Neural cell (in vitro differentiated cells): ENCODE measurements around the gene SLC12A5.

Experiments
- EZH2 ChIP-seq: fragments of 200-600, 300-800 bp; shearing (Covaris generic), sonication (generic); IDR thresholded peaks from 2 replicates; pipeline ENCODE4 v1.6.1; 2014; ENCODE audit warnings: antibody characterized with exemption, low read length, borderline replicate concordance, mild to moderate bottlenecking; ENCODE audit not compliant: insufficient read depth, poor library complexity, severe bottlenecking
- MXI1 ChIP-seq: fragments of 450-650 bp; conservative IDR thresholded peaks from 2 replicates; pipeline ENCODE4 v1.6.1; 2014; ENCODE audit warnings: antibody characterized with exemption, mild to moderate bottlenecking; ENCODE audit not compliant: poor library complexity, severe bottlenecking
- POLR2AphosphoS5 ChIP-seq: IDR thresholded peaks from 2 replicates; pipeline ENCODE4 v1.6.1; 2012
- TF ChIP-seq, protein P1 (sequence below): IDR thresholded peaks from 2 replicates; pipeline ENCODE4 v1.6.1; 2012; ENCODE audit warnings: borderline replicate concordance
- TF ChIP-seq, protein P2 (sequence below): fragments of 450-650 bp; IDR thresholded peaks from 2 replicates; pipeline ENCODE4 v1.5.1; 2014; ENCODE audit warnings: antibody characterized with exemption, mild to moderate bottlenecking, moderate library complexity; ENCODE audit not compliant: poor library complexity, severe bottlenecking

DNA sequence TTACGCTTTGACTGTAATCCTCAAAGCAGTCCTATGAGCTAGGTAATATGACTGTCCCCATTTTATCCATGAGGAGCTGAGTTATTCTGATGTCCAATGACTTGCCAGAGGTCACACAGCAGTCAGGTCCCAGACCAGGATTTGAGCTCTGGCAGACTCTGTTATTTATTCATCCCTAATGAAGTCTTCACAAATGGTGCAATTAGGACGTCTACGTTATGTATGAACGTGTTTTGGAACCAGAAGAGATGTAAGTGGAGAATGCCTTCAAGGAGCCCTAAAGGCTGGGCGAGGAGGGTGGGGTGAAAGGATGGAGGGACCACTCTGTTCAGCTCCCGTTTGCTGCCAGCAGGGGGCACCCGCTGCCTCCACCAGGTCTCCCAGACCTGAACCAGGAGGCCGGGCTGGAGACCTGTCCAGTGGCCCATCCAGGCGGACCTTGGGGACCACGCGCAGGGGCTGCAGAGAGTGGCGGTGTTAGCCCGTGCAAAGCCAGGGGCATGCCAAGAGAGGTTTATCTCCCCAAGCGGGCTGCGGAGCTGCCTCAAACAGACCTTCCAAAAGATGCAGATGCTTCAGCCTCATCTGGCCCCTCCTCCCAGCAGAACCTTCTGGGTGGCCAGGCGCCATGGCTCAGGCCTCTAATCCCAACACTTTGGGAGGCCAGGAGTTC is 41.8 kb upstream of the SLC12A5 start:
- TF ChIP-seq, protein P1, sequence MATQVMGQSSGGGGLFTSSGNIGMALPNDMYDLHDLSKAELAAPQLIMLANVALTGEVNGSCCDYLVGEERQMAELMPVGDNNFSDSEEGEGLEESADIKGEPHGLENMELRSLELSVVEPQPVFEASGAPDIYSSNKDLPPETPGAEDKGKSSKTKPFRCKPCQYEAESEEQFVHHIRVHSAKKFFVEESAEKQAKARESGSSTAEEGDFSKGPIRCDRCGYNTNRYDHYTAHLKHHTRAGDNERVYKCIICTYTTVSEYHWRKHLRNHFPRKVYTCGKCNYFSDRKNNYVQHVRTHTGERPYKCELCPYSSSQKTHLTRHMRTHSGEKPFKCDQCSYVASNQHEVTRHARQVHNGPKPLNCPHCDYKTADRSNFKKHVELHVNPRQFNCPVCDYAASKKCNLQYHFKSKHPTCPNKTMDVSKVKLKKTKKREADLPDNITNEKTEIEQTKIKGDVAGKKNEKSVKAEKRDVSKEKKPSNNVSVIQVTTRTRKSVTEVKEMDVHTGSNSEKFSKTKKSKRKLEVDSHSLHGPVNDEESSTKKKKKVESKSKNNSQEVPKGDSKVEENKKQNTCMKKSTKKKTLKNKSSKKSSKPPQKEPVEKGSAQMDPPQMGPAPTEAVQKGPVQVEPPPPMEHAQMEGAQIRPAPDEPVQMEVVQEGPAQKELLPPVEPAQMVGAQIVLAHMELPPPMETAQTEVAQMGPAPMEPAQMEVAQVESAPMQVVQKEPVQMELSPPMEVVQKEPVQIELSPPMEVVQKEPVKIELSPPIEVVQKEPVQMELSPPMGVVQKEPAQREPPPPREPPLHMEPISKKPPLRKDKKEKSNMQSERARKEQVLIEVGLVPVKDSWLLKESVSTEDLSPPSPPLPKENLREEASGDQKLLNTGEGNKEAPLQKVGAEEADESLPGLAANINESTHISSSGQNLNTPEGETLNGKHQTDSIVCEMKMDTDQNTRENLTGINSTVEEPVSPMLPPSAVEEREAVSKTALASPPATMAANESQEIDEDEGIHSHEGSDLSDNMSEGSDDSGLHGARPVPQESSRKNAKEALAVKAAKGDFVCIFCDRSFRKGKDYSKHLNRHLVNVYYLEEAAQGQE = no peak
- no peak for TF ChIP-seq MXI1
- TF ChIP-seq, protein P2, sequence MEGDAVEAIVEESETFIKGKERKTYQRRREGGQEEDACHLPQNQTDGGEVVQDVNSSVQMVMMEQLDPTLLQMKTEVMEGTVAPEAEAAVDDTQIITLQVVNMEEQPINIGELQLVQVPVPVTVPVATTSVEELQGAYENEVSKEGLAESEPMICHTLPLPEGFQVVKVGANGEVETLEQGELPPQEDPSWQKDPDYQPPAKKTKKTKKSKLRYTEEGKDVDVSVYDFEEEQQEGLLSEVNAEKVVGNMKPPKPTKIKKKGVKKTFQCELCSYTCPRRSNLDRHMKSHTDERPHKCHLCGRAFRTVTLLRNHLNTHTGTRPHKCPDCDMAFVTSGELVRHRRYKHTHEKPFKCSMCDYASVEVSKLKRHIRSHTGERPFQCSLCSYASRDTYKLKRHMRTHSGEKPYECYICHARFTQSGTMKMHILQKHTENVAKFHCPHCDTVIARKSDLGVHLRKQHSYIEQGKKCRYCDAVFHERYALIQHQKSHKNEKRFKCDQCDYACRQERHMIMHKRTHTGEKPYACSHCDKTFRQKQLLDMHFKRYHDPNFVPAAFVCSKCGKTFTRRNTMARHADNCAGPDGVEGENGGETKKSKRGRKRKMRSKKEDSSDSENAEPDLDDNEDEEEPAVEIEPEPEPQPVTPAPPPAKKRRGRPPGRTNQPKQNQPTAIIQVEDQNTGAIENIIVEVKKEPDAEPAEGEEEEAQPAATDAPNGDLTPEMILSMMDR = peak; percentile 82
- TF ChIP-seq POLR2AphosphoS5 = no peak
- no peak for TF ChIP-seq EZH2
